GM21423 (cell line): ENCODE results near the gene HSF4.

Source experiments
- ATAC-seq: cut with Tn5 transposase; IDR thresholded peaks from one replicate; pipeline ENCODE4 v1.9.1; 2021; ENCODE audit warnings: mild to moderate bottlenecking, moderate library complexity; ENCODE audit not compliant: unreplicated experiment

HSF4 gene

GRCh38 chr16:67216612-67217490 is 52.3 kb downstream of the HSF4 start:
- ATAC-seq: no peak
